K562 (cell line): ENCODE results near the gene P2RY8. TPM values are rescaled to one million over a fixed set of nuclear protein-coding genes. Genes with fewer than 3 reads are reported as not detected.

Experiments
- ATAC-seq: fragments of 200-7000 bp; cut with Tn5 transposase; 3 replicates; pipeline ENCODE4 v1.9.1; 2020; ENCODE audit warnings: moderate library complexity
- BruUV-seq: library from RNA; stranded (reverse); fragments of 400-500 nt; replicated peaks from 2 replicates; lab custom pipeline; 2021; lab: Mats Ljungman, UMichigan
- CTCF ChIA-PET: fragments of 300-600 bp; formaldehyde crosslinking; extraction: SDS; loops from one replicate; lab custom pipeline; 2021; ENCODE audit warnings: low intra/inter-chr PET ratio; lab: Yijun Ruan, JAX
- POLR2A ChIA-PET: fragments of 300-600, 350-650 bp; sonication (Branson Sonifier 250); formaldehyde crosslinking; extraction: SDS; loops from one replicate; lab custom pipeline; 2021; ENCODE audit warnings: antibody characterized with exemption, inconsistent platforms; lab: Yijun Ruan, JAX
- DNase-seq, 4 experiments: peaks; one replicate each; pipeline versions ENCODE4 v3.0.0 to v3.0.0-alpha.2; 2011 to 2018; ENCODE audit warnings: low spot score in 3 of 4, mixed read lengths in 3 of 4; ENCODE audit errors: extremely low read depth in 1 of 4
- FAIRE-seq: peaks from 2 replicates; lab custom pipeline; 2011; peaks lifted over from hg19 to GRCh38; lab: Jason Lieb, UNC
- H2AFZ ChIP-seq: 2 replicates; pipeline ENCODE4 v1.6.0; 2011; ENCODE audit warnings: low read depth, low read length, control low read depth, inconsistent platforms
- H3K27ac ChIP-seq: fragments of 200-600 bp; 3 replicates; pipeline ENCODE4 v1.8.0; 2011; ENCODE audit warnings: low read depth, mild to moderate bottlenecking, control low read depth, inconsistent platforms, low read length, moderate library complexity, mixed read lengths; ENCODE audit errors: extremely low read depth
- H3K27me3 ChIP-seq, 2 experiments: fragments of 300-600 bp in 1 of 2; 2 replicates in 1 of 2; 3 replicates in 1 of 2; pipeline versions ENCODE4 v1.6.0 to v1.8.0; 2011; ENCODE audit warnings: inconsistent platforms in 2 of 2, low read length in 2 of 2, mild to moderate bottlenecking in 1 of 2, mixed read lengths in 1 of 2, moderate library complexity in 1 of 2; ENCODE audit not compliant: control insufficient read depth in 2 of 2, insufficient read depth in 2 of 2
- H3K36me3 ChIP-seq: fragments of 300-600 bp; 3 replicates; pipeline ENCODE4 v1.8.0; 2011; ENCODE audit warnings: mild to moderate bottlenecking, low read length, inconsistent platforms; ENCODE audit not compliant: control insufficient read depth, insufficient read depth
- H3K4me1 ChIP-seq, 2 experiments: fragments of 200-600 bp in 1 of 2; replicated peaks in 1 of 2; 2 replicates in 1 of 2; 3 replicates in 1 of 2; pipeline versions ENCODE4 v1.5.1 to v1.8.0; 2011; ENCODE audit warnings: inconsistent platforms in 2 of 2, low read length in 2 of 2, mild to moderate bottlenecking in 1 of 2, mixed read lengths in 1 of 2, moderate library complexity in 1 of 2; ENCODE audit not compliant: control insufficient read depth in 2 of 2, insufficient read depth in 2 of 2
- H3K4me2 ChIP-seq: 2 replicates; pipeline ENCODE4 v1.6.1; 2011; ENCODE audit warnings: low read length, control low read depth, inconsistent platforms, mixed read lengths; ENCODE audit not compliant: insufficient read depth
- H3K4me3 ChIP-seq: fragments of 200-600 bp; sonication (generic), shearing (Covaris generic); 2 replicates; pipeline ENCODE4 v1.5.1; 2016; ENCODE audit warnings: control low read depth, inconsistent platforms
- H3K79me2 ChIP-seq: fragments of 200-600 bp; 3 replicates; pipeline ENCODE4 v1.8.0; 2011; ENCODE audit warnings: low read length, inconsistent platforms; ENCODE audit not compliant: control insufficient read depth, insufficient read depth
- H3K9ac ChIP-seq, 2 experiments: 2 replicates each; pipeline versions ENCODE4 v1.6.0 to v1.6.1; 2011; ENCODE audit warnings: low read depth in 2 of 2, low read length in 2 of 2, control low read depth in 1 of 2, inconsistent platforms in 1 of 2, mild to moderate bottlenecking in 1 of 2, mixed read lengths in 1 of 2; ENCODE audit not compliant: insufficient read depth in 1 of 2
- H3K9me1 ChIP-seq: one replicate; pipeline ENCODE4 v1.6.0; 2011; ENCODE audit warnings: inconsistent platforms, mild to moderate bottlenecking, low read length, moderate library complexity; ENCODE audit not compliant: control insufficient read depth, insufficient read depth
- H3K9me3 ChIP-seq: replicated peaks from 2 replicates; pipeline ENCODE4 v1.5.1; 2011; ENCODE audit warnings: low read depth, low read length, inconsistent platforms; ENCODE audit not compliant: control insufficient read depth, insufficient read depth
- H4K20me1 ChIP-seq: replicated peaks from 2 replicates; pipeline ENCODE4 v1.6.1; 2011; ENCODE audit warnings: low read length, inconsistent platforms, mixed read lengths; ENCODE audit not compliant: control insufficient read depth, insufficient read depth
- NEUROD1 ChIP-seq: fragments of 150-350 bp; IDR thresholded peaks from 2 replicates; pipeline ENCODE4 v1.6.1; 2014; ENCODE audit warnings: borderline replicate concordance, low read length, low read depth; ENCODE audit not compliant: partially characterized antibody
- ZNF75A ChIP-seq: fragments of 450-650 bp; formaldehyde crosslinking; IDR thresholded peaks from 2 replicates; pipeline ENCODE4 v1.4.0; 2020; ENCODE audit warnings: mild to moderate bottlenecking
- WGBS: fragments of 100-300 bp; shearing (Covaris generic); methylation state at CpG from one replicate; pipeline ENCODE4 v1.1.6; 2016; ENCODE audit warnings: low coverage, mixed read lengths; ENCODE audit not compliant: insufficient coverage; ENCODE audit errors: missing lambda C conversion rate; 5-methylcytosine and 5-hydroxymethylcytosine counted together
- in situ Hi-C: fragments of 300-500 bp; cut with MboI; formaldehyde crosslinking; loops from 4 replicates; pipeline ENCODE4 v1.15.0; 2018; ENCODE audit warnings: inconsistent platforms, mixed read lengths
- intact Hi-C: fragments of 100-400 bp; cut with micrococcal nuclease; formaldehyde crosslinking; loops from 2 replicates; pipeline ENCODE4 v1.14.2; 2022
- polyA plus RNA-seq, 8 experiments: library from polyadenylated mRNA; depleted of rRNA in 4 of 8; stranded (reverse) in 5 of 8; unstranded in 3 of 8; fragments of >200 nt; fragmentation: Nextera tagmentation in 2 of 8; fragmentation: Illumina TruSeq in 1 of 8; extraction: Ambion mirVana in 2 of 8; extraction: Trizol in 1 of 8; gene quantifications; 2 replicates each; pipeline versions ENCODE4 v1.2.1 to v1.2.3, GENCODE V29; 2011 to 2014; ENCODE audit warnings: inconsistent platforms in 1 of 8, missing spikeins in 1 of 8
- total RNA-seq, 7 experiments: library from RNA; depleted of rRNA in 6 of 7; stranded (reverse); fragments of >200 nt in 6 of 7; fragmentation: Illumina TruSeq in 2 of 7; extraction: Trizol in 2 of 7; gene quantifications; 2 replicates each; pipeline versions ENCODE4 v1.2.1 to v1.2.3, GENCODE V29; 2011 to 2021; ENCODE audit warnings: low replicate concordance in 1 of 7
- TF ChIP-seq, protein P1 (sequence below), 2 experiments: fragments of 450-650 bp; IDR thresholded peaks; 2 replicates each; pipeline ENCODE4 v1.6.1; 2018; ENCODE audit warnings: mild to moderate bottlenecking in 2 of 2, low read depth in 1 of 2; ENCODE audit not compliant: partially characterized antibody in 2 of 2
- TF ChIP-seq, protein P2 (sequence below): sonication (generic); formaldehyde crosslinking; IDR thresholded peaks from 2 replicates; pipeline ENCODE4 v1.8.0; 2022; ENCODE audit warnings: mild to moderate bottlenecking, missing genetic modification reagents, borderline replicate concordance
- TF ChIP-seq, protein P3 (sequence below): fragments of 450-650 bp; IDR thresholded peaks from one replicate; pipeline ENCODE4 v1.6.1; 2018; ENCODE audit warnings: mild to moderate bottlenecking, moderate library complexity; ENCODE audit not compliant: partially characterized antibody

P2RY8 gene
- total and polyA plus RNA-seq, 9 of the 15 experiments (the other 6 are each of a cell fraction or from before 2014, with no cell fraction given): 0.04 to 0.69 (median 0.08) TPM; not detected in 3

DNA sequence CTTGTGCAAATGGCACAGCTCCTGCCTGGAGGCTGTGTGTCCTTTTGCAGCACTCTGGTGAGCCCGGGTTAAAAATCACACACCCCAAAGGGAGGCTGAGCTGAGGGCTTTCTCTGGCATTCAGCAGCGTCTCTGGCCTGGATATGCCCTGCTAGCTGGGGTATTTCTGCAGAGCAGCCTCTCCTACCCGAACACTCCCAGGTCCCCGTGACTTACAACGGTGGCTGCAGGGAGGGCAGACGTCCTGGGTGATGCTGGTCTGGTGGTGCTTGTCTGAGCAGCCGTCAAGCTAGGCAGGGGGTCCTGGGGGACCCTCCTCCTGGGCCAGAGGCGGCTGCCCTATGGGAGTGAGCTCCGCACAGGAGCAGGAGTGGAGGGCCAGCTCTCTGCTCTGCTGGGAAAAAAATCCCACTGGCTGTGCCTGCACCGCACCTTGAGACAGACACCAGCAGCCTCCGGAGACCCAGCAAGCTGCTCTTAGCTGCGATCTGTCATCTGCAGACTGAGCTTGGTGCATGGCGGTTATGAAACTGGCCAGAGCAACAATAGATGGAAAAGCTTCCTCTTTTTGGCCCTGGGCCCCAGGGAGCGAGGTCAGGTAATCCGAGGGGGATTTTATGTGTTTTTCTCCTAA is 43.0 kb downstream of the P2RY8 start:
- Histone ChIP-seq H3K4me3 (no peak overlapping the region), H3K79me2 (no peaks in the 10 kb centered on the region), H3K4me1 (peaks cover 0 to 5% of the 10 kb centered on the region in 2 experiments; a peak in 3 of 5 replicates), H3K27ac (no peak overlapping the region), H3K36me3 (no peaks in the 10 kb centered on the region), H4K20me1 (no peaks in the 10 kb centered on the region), H3K9ac (peak overlapping the region in 1 of 2 experiments; percentile 2; a peak in 2 of 4 replicates), H3K9me1 (no peaks in the 10 kb centered on the region), H3K27me3 (no peaks in the 10 kb centered on the region), H2AFZ (peak overlapping the region; percentile 62; the same call in 1 of the 2 replicates), H3K9me3 (no peaks in the 10 kb centered on the region), H3K4me2 (no peak overlapping the region)
- no TSS peak for BruUV-seq
- intact Hi-C loops: no loop called here
- WGBS: 16% methylated on average over 10 of the region's 15 CpGs
- FAIRE-seq (no peak), DNase-seq (no peak), ATAC-seq (peak; percentile 24)
- POLR2A ChIA-PET: no interaction called here
- CTCF ChIA-PET: no interaction called here
- in situ Hi-C loops: no loop called here
- TF ChIP-seq, protein P1, sequence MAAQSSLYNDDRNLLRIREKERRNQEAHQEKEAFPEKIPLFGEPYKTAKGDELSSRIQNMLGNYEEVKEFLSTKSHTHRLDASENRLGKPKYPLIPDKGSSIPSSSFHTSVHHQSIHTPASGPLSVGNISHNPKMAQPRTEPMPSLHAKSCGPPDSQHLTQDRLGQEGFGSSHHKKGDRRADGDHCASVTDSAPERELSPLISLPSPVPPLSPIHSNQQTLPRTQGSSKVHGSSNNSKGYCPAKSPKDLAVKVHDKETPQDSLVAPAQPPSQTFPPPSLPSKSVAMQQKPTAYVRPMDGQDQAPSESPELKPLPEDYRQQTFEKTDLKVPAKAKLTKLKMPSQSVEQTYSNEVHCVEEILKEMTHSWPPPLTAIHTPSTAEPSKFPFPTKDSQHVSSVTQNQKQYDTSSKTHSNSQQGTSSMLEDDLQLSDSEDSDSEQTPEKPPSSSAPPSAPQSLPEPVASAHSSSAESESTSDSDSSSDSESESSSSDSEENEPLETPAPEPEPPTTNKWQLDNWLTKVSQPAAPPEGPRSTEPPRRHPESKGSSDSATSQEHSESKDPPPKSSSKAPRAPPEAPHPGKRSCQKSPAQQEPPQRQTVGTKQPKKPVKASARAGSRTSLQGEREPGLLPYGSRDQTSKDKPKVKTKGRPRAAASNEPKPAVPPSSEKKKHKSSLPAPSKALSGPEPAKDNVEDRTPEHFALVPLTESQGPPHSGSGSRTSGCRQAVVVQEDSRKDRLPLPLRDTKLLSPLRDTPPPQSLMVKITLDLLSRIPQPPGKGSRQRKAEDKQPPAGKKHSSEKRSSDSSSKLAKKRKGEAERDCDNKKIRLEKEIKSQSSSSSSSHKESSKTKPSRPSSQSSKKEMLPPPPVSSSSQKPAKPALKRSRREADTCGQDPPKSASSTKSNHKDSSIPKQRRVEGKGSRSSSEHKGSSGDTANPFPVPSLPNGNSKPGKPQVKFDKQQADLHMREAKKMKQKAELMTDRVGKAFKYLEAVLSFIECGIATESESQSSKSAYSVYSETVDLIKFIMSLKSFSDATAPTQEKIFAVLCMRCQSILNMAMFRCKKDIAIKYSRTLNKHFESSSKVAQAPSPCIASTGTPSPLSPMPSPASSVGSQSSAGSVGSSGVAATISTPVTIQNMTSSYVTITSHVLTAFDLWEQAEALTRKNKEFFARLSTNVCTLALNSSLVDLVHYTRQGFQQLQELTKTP (IDR thresholded peaks at IDR 0.05; ENCODE audit: low read depth in 1 of 2, partially characterized antibody in 2 of 2): no peak
- TF ChIP-seq, protein P2, sequence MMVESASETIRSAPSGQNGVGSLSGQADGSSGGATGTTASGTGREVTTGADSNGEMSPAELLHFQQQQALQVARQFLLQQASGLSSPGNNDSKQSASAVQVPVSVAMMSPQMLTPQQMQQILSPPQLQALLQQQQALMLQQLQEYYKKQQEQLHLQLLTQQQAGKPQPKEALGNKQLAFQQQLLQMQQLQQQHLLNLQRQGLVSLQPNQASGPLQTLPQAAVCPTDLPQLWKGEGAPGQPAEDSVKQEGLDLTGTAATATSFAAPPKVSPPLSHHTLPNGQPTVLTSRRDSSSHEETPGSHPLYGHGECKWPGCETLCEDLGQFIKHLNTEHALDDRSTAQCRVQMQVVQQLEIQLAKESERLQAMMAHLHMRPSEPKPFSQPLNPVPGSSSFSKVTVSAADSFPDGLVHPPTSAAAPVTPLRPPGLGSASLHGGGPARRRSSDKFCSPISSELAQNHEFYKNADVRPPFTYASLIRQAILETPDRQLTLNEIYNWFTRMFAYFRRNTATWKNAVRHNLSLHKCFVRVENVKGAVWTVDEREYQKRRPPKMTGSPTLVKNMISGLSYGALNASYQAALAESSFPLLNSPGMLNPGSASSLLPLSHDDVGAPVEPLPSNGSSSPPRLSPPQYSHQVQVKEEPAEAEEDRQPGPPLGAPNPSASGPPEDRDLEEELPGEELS (CRISPR knock-in tag): no peak
- TF ChIP-seq, protein P3, sequence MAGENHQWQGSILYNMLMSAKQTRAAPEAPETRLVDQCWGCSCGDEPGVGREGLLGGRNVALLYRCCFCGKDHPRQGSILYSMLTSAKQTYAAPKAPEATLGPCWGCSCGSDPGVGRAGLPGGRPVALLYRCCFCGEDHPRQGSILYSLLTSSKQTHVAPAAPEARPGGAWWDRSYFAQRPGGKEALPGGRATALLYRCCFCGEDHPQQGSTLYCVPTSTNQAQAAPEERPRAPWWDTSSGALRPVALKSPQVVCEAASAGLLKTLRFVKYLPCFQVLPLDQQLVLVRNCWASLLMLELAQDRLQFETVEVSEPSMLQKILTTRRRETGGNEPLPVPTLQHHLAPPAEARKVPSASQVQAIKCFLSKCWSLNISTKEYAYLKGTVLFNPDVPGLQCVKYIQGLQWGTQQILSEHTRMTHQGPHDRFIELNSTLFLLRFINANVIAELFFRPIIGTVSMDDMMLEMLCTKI: no peak
- TF ChIP-seq ZNF75A: no peak
- TF ChIP-seq NEUROD1: no peak
